NCI-H748 (cell line): ENCODE results near the gene PAQR7.

Experiments used
- DNase-seq: peaks from one replicate; lab custom pipeline; 2025; ENCODE audit not compliant: unreplicated experiment; lab: John Stamatoyannopoulos, UW

PAQR7 gene

DNA sequence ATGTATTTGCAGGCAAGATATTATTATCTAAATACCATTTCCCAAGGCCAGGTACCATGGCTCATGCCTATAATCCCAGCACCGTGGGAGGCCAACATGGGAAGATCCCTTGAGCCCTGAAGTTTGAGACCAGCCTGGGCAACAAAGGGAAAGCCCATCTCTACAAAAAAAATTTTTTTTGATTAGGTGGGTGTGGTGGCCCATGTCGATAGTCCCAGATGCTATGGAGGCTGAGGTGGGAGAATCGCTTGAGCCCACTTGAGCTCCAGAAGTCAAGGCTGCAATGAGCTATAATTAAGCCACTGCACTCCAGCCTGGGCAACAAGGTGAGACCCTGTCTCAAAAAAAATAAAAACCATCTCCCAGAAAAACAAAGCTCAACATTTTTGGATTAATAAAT is 28.5 kb upstream of the PAQR7 start:
- no peak for DNase-seq

GRCh38 chr1:25902462-25902861 is 27.0 kb upstream of the PAQR7 start:
- DNase-seq = no peak

- no peak for DNase-seq
Observed at GRCh38 chr1:25900219-25900618, 24.7 kb upstream of the PAQR7 start.

DNA sequence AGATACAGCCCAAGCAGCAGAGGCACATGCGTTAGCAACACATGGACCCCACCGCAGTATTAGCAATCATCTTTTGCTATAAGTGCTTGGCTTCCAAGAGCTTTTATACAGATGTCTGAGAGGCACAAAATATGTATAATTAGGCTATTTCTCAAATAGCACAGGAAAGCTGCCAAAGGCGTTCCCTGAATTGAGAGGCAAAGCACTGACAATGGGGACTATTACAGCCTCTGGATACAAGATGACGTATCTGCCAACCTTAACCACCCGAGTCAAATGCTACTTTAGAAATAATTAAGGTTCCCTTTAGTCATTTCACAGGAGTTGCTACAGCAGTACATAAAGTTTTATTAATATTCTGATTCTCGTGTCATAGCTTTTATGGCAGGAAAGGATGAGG is 24.3 kb upstream of the PAQR7 start:
- DNase-seq = no peak

- no peak for DNase-seq
Observed at GRCh38 chr1:25898223-25899015, 22.9 kb upstream of the PAQR7 start.

GRCh38 chr1:25897754-25898153 is 22.2 kb upstream of the PAQR7 start:
- no peak for DNase-seq

- DNase-seq = no peak
Observed at GRCh38 chr1:25896266-25896665, 20.8 kb upstream of the PAQR7 start.

DNA sequence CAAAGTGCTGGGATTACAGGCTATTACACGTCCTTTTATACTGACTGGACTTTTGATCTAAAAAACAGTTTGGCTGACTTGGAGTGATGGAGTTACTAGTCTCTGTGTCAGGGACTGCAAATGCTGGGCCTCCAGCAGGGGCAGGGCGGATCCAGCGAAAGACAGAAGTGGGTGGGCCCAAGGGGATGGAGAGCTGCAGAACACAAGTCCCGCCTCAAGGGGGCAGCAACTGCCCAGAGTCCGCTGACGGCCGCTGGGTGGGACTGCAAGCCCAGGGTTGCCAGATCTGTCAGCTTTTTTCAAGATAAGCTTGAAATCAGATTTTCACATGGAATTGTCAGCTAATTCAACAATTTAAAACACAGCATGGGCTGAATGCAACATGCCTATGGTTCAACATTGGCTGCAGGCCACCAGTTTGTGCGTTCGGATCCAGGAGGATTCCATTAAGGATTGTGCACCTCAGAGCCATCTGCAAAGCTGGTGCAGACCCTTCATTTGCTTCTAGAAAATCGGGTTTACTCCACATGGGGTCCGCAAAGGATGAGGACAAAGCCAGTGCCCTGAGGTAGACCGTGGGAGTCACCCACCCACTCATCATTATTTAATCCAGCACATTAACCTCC is 20.0 kb upstream of the PAQR7 start:
- peak; percentile 76 for DNase-seq

DNA sequence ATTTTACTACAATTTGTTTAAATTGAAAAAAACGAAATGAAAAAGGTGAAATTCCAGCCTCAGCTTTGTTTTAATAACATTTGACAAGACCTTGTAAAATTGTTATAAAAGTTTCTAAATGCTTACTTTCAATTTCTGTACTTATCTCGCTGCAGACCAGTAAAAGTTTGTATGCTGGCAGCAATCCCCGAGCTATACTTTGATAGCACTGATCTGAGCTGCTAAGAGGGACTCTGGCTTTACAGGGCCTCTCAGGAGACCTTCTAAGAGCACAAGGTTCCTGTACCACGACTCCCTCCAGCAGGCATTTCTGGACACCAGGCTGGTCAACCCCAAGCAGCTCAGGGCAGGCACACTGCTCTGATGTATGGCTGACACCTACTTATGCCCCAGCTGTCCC is 17.6 kb upstream of the PAQR7 start:
- DNase-seq = no peak

- no peak for DNase-seq
Observed at GRCh38 chr1:25891606-25892005, 16.1 kb upstream of the PAQR7 start.

GRCh38 chr1:25890239-25891034 is 14.9 kb upstream of the PAQR7 start:
- no peak for DNase-seq

DNA sequence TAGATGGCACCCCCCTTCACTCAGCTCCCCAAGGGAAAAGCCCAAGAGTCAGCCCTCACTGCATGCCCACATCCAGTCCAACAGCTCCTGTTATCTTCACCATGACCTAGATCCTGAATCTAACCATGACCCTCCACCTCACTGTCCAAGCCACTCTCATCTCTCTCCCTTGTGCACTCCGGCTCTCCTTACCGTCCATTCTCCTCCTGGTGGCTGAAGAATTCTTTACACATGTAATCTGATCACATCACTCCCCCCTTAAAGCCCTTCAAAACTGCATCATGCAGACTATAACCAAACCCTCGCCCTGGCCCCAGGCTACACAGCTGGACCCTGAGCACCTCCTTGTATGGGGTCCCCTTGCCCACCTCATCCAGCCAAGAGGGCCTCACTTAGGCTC is 14.0 kb upstream of the PAQR7 start:
- peak; percentile 79 for DNase-seq

DNA sequence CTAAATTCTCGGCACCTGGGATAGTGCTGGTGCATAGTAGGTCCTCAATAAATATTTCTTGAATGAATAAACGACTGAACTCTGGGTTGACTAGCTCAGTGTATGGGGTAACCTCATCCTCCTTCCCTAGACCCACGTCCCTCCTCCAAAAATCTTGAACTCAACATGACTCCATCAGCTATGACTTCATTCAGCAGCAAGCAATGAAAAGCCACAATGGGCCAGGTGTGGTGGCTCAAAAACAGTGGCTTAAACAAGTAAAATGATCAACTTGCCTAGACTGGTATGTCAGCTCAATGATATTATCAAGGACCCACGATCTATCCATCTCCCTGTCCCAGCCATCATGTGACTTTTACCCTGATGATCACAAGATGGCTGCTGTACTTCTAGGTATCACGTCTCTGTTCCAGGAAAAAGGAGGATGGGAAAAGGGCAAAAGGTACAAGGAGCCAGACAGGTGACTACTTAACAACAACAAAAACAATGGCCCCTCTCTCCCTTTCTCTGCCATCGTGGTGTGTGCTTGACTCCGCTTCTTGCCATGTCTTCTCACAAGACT is 13.0 kb upstream of the PAQR7 start:
- no peak for DNase-seq

GRCh38 chr1:25885602-25886001 is 10.1 kb upstream of the PAQR7 start:
- DNase-seq = no peak

GRCh38 chr1:25881266-25881665 is 5.8 kb upstream of the PAQR7 start:
- no peak for DNase-seq

- no peak for DNase-seq
Observed at GRCh38 chr1:25880518-25880917, 5.0 kb upstream of the PAQR7 start.

- DNase-seq = no peak
Observed at GRCh38 chr1:25879675-25880074, 4.2 kb upstream of the PAQR7 start.

GRCh38 chr1:25878690-25879089 is 3.2 kb upstream of the PAQR7 start:
- DNase-seq = no peak

DNA sequence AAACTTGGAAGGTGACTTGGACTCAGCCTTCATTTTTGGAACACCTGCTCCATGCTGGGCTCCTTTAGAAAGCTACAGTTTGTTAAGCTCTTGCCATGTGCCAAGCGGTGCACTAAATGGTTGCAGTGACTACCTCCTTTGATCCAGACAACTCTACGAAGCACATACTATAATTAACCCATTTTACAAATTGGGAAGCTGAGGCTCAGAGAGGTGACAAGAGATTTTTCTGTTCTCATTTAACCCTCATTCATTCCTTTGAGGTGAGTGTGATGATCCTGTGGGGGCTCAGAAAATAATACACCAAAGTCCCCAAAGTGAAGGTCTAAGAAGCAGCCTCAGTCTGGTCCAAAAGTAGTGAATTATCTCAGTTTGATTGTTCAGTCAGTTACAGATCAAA is 1.6 kb upstream of the PAQR7 start:
- DNase-seq = no peak

DNA sequence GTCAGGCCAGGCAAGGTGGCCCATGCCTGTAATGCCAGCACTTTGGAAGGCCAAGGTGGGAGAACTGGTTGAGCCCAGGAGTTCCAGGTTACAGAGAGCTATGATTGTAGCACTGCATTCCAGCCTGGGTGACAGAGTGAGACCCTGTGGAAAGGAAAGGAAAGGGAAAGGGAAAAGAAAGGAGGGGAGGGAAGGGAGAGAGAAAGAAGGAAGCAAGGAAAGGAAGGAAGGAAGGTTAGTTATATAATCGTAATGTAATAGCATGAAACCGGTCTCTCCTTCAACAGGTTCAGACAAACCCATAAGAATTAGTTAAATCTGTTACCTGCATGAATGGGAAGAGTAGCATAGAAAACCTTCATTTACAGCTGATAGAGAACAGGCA is 1.2 kb upstream of the PAQR7 start:
- no peak for DNase-seq

- no peak for DNase-seq
Observed at GRCh38 chr1:25875856-25876692, 566 bp upstream of the PAQR7 start.
